GM21576 (cell line): Measurements from ENCODE around the gene RANBP3.
"Not testable (repeated sequence)": the region's sequence is repeated elsewhere in the genome, so short reads cannot be mapped to it uniquely, and the experiment has no call there.

Experiments used
- ATAC-seq: cut with Tn5 transposase; IDR thresholded peaks from one replicate; pipeline ENCODE4 v1.9.1; 2021; ENCODE audit warnings: mild to moderate bottlenecking, moderate library complexity; ENCODE audit not compliant: unreplicated experiment

The RANBP3 gene, protein sequence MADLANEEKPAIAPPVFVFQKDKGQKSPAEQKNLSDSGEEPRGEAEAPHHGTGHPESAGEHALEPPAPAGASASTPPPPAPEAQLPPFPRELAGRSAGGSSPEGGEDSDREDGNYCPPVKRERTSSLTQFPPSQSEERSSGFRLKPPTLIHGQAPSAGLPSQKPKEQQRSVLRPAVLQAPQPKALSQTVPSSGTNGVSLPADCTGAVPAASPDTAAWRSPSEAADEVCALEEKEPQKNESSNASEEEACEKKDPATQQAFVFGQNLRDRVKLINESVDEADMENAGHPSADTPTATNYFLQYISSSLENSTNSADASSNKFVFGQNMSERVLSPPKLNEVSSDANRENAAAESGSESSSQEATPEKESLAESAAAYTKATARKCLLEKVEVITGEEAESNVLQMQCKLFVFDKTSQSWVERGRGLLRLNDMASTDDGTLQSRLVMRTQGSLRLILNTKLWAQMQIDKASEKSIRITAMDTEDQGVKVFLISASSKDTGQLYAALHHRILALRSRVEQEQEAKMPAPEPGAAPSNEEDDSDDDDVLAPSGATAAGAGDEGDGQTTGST

GRCh38 chr19:5977785-5978605 lies at the start of gene RANBP3:
Gene RANBP3 (minus strand): TSS chr19:5978140. CDS start chr19:5978082, 58 bp downstream.
- peak; percentile 77 for ATAC-seq

DNA sequence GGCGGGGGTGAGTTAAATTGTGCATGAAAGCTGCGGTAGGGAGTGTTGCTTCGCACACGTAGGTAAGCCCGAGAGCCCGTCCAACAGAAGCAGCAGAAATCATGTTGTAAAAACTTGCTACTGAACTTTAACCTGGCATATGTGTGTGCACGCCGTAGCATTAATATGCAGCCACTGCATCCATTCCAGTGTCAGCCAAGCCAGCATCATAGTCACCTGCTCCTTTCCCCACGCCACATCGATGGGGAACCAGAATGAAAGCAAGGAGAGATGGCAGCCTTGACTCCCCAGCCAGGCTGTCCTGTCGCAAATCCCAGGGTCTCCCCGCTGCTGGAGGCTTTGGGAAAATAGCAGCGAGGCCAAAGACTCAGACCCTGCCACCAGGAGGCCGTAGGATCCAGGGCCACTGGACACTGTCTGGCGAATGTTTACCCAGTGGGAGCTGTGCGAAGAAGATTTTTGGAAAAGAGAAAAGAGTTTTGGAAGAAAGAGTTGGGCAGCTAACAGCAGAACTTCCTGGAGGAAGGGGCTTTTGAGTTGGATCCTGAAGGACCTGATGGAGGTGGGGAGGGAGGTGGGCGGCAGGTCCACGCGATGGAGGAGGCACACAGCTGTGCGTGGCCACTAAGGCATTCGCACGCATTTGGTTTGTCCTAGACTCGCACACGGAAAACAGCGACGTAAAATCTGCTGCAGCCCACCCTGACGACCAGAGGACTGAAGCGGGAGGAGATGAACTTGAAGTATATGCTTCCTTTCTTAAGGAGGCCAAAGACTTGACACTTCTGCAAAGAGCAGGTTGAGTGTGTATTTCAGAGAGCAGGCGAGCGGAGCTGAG lies 48.7 kb upstream of the RANBP3 start:
- ATAC-seq: no peak

DNA sequence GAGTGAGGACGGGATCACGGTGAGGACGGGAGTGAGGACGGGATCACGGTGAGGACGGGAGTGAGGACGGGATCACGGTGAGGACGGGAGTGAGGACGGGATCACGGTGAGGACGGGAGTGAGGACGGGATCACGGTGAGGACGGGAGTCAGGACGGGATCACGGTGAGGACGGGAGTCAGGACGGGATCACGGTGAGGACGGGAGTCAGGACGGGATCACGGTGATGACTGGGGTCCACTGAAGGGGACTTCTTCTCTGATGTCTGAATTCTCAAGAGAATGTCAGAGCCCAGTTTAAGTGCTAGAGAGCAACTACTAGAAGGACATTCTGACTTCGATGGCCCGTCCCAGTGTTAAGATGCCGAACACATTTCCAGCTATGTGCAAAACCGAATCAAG lies 46.8 kb upstream of the RANBP3 start:
- not testable (repeated sequence) for ATAC-seq

DNA sequence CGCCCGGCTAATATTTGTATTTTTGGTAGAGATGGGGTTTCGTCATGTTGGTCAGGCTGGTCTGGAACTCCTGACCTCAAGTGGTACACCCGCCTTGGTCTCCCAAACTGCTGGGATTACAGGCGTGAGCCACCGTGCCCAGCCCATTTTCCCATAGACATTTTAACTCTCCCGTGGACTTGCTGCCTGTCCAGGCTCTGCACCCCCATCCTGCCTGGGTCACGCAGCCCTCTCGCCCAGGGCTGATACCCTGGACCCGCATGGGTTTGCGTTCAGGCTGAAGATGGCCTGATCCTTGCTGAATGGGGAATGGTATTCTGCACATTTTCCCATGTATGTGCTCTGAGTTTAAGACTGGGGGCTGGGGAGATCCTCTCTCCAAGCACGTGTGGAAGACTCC lies 46.0 kb upstream of the RANBP3 start:
- ATAC-seq: no peak

- ATAC-seq: no peak
Observed at GRCh38 chr19:6023085-6023682, 45.2 kb upstream of the RANBP3 start.

DNA sequence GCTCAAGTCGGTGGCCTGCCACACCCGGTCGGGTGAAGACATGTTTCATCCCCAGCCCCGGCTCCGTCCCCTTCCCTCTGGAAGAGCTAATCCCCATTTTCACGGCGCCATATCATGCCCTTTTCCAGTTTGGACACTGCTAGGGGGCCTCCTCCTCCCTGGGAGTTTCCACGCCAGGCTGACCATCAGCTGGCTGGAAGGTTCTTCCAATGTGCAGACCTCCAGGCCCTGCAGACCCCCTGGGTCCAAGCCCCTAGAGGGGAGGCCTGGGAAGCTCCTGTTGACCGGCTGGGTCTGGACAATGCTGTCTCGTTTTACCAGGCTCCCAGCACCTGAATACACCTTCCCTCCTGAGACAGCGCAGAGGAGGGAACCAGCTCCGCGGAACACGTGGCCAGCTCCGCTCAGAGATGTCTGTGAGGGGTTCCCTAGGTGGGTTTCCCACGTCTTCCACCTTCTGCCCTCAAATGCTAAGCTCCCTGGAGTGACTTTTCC lies 44.7 kb upstream of the RANBP3 start:
- ATAC-seq: no peak

- no peak for ATAC-seq
Observed at GRCh38 chr19:6021878-6022569, 44.1 kb upstream of the RANBP3 start.

- no peak for ATAC-seq
Observed at GRCh38 chr19:6020972-6021805, 43.2 kb upstream of the RANBP3 start.

- ATAC-seq: no peak
Observed at GRCh38 chr19:6020166-6020882, 42.4 kb upstream of the RANBP3 start.

GRCh38 chr19:6018786-6019185 lies 40.8 kb upstream of the RANBP3 start:
- ATAC-seq: no peak

DNA sequence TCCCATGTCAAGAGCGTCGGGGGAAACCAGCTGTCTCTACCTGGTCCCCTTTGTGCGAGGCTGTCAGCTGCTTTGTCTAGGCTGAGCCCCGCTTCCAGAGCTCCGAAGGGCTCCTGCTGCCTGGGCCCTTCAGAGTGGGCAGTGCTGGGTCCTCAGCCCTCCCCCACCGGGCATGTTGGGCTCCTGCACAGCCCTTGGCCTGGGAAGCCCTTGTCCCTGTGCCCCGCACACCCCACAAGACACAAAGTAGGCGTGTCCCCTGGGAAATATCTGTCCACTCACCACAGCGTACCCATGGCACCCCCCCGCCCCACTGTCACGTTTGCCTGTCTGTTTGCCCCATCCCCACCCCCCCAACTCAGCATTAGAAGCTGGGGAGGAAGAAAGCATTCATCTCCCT lies 39.6 kb upstream of the RANBP3 start:
- no peak for ATAC-seq

GRCh38 chr19:6015841-6016545 lies 38.1 kb upstream of the RANBP3 start:
- ATAC-seq: no peak

- ATAC-seq: no peak
Observed at GRCh38 chr19:6014551-6015135, 36.7 kb upstream of the RANBP3 start.

DNA sequence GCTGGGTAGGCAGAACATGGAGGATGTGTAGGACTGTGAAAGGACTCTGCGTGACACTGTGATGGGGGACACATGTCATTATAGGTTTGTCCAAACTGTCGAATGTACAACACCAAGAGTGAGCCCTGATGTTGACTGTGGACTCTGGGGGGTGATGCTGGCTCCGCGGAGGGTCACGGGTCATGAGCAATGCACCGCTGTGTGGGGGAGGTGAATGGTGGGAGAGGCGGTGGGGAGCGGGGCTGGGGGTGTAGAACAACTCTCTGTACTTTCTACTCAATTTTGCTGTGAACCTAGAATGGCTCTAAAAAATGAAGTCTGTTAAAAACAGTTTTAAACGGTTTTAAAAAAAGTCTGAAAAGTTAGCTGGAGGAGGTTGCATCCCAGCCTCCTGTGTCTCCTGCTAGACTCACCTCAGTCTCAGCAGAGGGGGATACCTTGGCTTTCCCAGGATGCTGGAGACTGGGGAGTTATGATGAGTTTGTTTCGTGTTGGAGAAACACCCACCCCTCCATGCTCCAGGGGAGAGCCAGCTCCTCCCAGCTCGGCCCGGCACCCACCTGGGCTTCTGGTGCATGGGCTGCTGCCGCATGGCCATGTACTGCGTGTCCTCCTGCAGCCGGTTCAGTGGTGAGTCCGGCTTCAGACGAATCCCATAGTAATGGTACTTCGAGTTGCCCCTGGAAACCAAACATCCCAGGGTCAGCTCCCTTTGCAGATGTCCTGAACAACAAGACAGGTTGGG lies 34.7 kb upstream of the RANBP3 start:
- ATAC-seq: no peak

GRCh38 chr19:6011794-6012193 lies 33.9 kb upstream of the RANBP3 start:
- no peak for ATAC-seq

- no peak for ATAC-seq
Observed at GRCh38 chr19:6011206-6011605, 33.3 kb upstream of the RANBP3 start.
